Natural killer cell (primary cell): ENCODE measurements around the gene JKAMP. TPM values are rescaled to one million over a fixed set of nuclear protein-coding genes. Genes with fewer than 3 reads are reported as not detected.

ENCODE experiments used
- ATAC-seq, 3 donors: fragments of 150-1000 bp in 2 of 3; fragments of 200-7000 bp in 1 of 3; cut with Tn5 transposase; 1 replicate in 1 of 3; 2 replicates in 2 of 3; pipeline ENCODE4 v1.10.0; 2021; ENCODE audit warnings: mild to moderate bottlenecking in 2 of 3, moderate library complexity in 2 of 3
- DNase-seq, 2 donors: peaks; one replicate each; pipeline versions ENCODE4 v3.0.0 to v3.0.0-alpha.2; 2013 to 2021; ENCODE audit warnings: mixed read lengths in 1 of 2
- H3K27ac ChIP-seq: one replicate; pipeline ENCODE4 v1.5.1; 2013; ENCODE audit warnings: mild to moderate bottlenecking, low read length
- H3K27me3 ChIP-seq: one replicate; pipeline ENCODE4 v1.6.1; 2013; ENCODE audit warnings: low read length; ENCODE audit not compliant: control insufficient read depth, insufficient read depth
- H3K36me3 ChIP-seq: one replicate; pipeline ENCODE4 v1.6.1; 2013; ENCODE audit warnings: low read length; ENCODE audit not compliant: control insufficient read depth, insufficient read depth
- H3K4me1 ChIP-seq: one replicate; pipeline ENCODE4 v1.6.1; 2013; ENCODE audit warnings: low read length; ENCODE audit not compliant: control insufficient read depth, insufficient read depth
- H3K4me3 ChIP-seq: one replicate; pipeline ENCODE4 v1.5.1; 2013; ENCODE audit warnings: low read length
- H3K9me3 ChIP-seq: one replicate; pipeline ENCODE4 v1.6.1; 2013; ENCODE audit warnings: low read length; ENCODE audit not compliant: control insufficient read depth, insufficient read depth
- H3K27ac Mint-ChIP-seq, 2 donors: one replicate each; pipeline ENCODE4 v1.8.0; 2022; ENCODE audit warnings: mild to moderate bottlenecking in 2 of 2, mixed read lengths in 2 of 2, moderate library complexity in 1 of 2
- H3K27me3 Mint-ChIP-seq, 2 donors: one replicate each; pipeline ENCODE4 v1.8.0; 2022; ENCODE audit warnings: low read depth in 2 of 2, mixed read lengths in 2 of 2
- H3K36me3 Mint-ChIP-seq: one replicate; pipeline ENCODE4 v1.8.0; 2022; ENCODE audit warnings: mixed read lengths
- H3K4me1 Mint-ChIP-seq, 2 donors: one replicate each; pipeline ENCODE4 v1.8.0; 2022; ENCODE audit warnings: mixed read lengths in 2 of 2
- H3K4me3 Mint-ChIP-seq: one replicate; pipeline ENCODE4 v1.8.0; 2022; ENCODE audit warnings: mild to moderate bottlenecking, moderate library complexity, mixed read lengths
- H3K9me3 Mint-ChIP-seq, 2 donors: one replicate each; pipeline ENCODE4 v1.8.0; 2022; ENCODE audit warnings: mixed read lengths in 2 of 2
- WGBS: methylation state at CpG from one replicate; pipeline ENCODE4 v1.1.7; 2013; ENCODE audit warnings: missing lambda C conversion rate; ENCODE audit not compliant: insufficient coverage; 5-methylcytosine and 5-hydroxymethylcytosine counted together
- intact Hi-C: fragments of 100-400 bp; cut with micrococcal nuclease; formaldehyde crosslinking; loops from one replicate; pipeline ENCODE4 v1.14.2; 2022
- total RNA-seq, 4 donors: library from RNA; stranded (reverse); fragments of 120-200 nt in 1 of 4; gene quantifications; one replicate each; pipeline versions ENCODE4 v1.2.3 to v1.2.4, GENCODE V29; 2013 to 2022
- TF ChIP-seq, protein P1 (sequence below): fragments of 200-600 bp; IDR thresholded peaks from one replicate; pipeline ENCODE4 v1.8.0; 2022; ENCODE audit warnings: antibody characterized with exemption

Gene JKAMP
- 10 to 100 TPM; 18.8 to 25.0 (median 20.5) TPM for total RNA-seq
- 52.7 TPM for total RNA-seq (2013)

- under 1% methylated on average over 92 of the region's 92 CpGs for WGBS
- TF ChIP-seq, protein P1, sequence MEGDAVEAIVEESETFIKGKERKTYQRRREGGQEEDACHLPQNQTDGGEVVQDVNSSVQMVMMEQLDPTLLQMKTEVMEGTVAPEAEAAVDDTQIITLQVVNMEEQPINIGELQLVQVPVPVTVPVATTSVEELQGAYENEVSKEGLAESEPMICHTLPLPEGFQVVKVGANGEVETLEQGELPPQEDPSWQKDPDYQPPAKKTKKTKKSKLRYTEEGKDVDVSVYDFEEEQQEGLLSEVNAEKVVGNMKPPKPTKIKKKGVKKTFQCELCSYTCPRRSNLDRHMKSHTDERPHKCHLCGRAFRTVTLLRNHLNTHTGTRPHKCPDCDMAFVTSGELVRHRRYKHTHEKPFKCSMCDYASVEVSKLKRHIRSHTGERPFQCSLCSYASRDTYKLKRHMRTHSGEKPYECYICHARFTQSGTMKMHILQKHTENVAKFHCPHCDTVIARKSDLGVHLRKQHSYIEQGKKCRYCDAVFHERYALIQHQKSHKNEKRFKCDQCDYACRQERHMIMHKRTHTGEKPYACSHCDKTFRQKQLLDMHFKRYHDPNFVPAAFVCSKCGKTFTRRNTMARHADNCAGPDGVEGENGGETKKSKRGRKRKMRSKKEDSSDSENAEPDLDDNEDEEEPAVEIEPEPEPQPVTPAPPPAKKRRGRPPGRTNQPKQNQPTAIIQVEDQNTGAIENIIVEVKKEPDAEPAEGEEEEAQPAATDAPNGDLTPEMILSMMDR, result peak; percentile 38
- H3K4me3 ChIP-seq, result peak within 1 kb of the TSS; percentile 80
- peak within 1 kb of the TSS; percentile 93 for H3K4me3 Mint-ChIP-seq
- H3K27ac ChIP-seq, result peak within 1 kb of the TSS; percentile 62
- ATAC-seq, result peak; percentile 93 to 96 (median 94)
- no peaks in the 10 kb centered on the region for H3K27me3 ChIP-seq
- H3K9me3 Mint-ChIP-seq, result no peaks in the 10 kb centered on the region
- H3K27me3 Mint-ChIP-seq, result no peaks in the 10 kb centered on the region
- no peaks in the 10 kb centered on the region for H3K9me3 ChIP-seq
- peaks cover 46 to 58% of the 10 kb centered on the region in 2 donors for H3K4me1 Mint-ChIP-seq
- peak within 1 kb of the TSS; percentile 86 for H3K27ac Mint-ChIP-seq
- peaks cover 24% of the 10 kb centered on the region for H3K4me1 ChIP-seq
- intact Hi-C loops, result loop anchor here (1.0 to 5.0 kb wide), 3 partner anchors 19 to 608 kb away; partner anchors contain the start of genes DAAM1, GPR135 and PCNX4
- peaks cover 14% of the 10 kb centered on the region for H3K36me3 ChIP-seq
- DNase-seq, result peak; percentile 97 to 98
- peaks cover 4% of the 10 kb centered on the region for H3K36me3 Mint-ChIP-seq
These were observed at the start of gene JKAMP, which contains the start of gene L3HYPDH for GRCh38 chr14:59483819-59484638. TSS of gene JKAMP (plus strand) at chr14:59484517. CDS start at chr14:59484590, 73 bp downstream. TSS of gene L3HYPDH (minus strand) at chr14:59484408. CDS start at chr14:59484316, 92 bp downstream.

DNA sequence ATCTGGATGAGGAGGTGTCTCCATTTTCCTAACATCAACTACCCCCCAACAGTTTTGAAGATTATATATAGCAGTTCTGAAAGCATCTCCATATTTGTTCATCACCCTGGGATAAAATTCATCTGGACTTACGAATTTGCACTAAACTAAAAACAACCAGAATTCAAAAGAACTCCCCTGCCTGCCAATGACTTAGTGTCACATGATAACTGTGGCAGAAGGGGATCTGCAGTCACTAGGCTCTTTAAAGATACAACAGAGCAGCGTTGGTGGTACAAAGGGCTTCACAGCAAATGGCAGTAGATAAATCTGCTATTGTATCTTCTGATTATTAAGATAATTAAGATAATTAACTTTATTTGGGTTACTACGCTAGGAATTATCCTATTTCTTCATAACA is 49.2 kb upstream of the JKAMP start:
- H3K27ac ChIP-seq, result no peak overlapping the region
- no peak overlapping the region for H3K27ac Mint-ChIP-seq
- no peaks in the 10 kb centered on the region for H3K9me3 ChIP-seq
- 80% methylated on average over 2 of the region's 3 CpGs for WGBS
- H3K27me3 Mint-ChIP-seq, result no peaks in the 10 kb centered on the region
- no peaks in the 10 kb centered on the region for H3K4me1 Mint-ChIP-seq
- H3K36me3 ChIP-seq, result no peaks in the 10 kb centered on the region
- H3K27me3 ChIP-seq, result no peaks in the 10 kb centered on the region
- DNase-seq (no peak), ATAC-seq (no peak)
- no peak overlapping the region for H3K4me3 Mint-ChIP-seq
- intact Hi-C loops, result no loop called here
- no peaks in the 10 kb centered on the region for H3K36me3 Mint-ChIP-seq
- no peaks in the 10 kb centered on the region for H3K4me1 ChIP-seq
- TF ChIP-seq, protein P1, result no peak
- no peaks in the 10 kb centered on the region for H3K9me3 Mint-ChIP-seq
- no peak overlapping the region for H3K4me3 ChIP-seq

- Mint-ChIP-seq H3K9me3 (no peaks in the 10 kb centered on the region), H3K36me3 (no peaks in the 10 kb centered on the region)
These were observed 48.3 kb upstream of the JKAMP start for GRCh38 chr14:59435987-59436386.

More at GRCh38 chr14:59435987-59436386, 48.3 kb upstream of the JKAMP start:
- Mint-ChIP-seq H3K27ac (no peak overlapping the region), H3K4me1 (no peaks in the 10 kb centered on the region), H3K4me3 (no peak overlapping the region), H3K27me3 (no peaks in the 10 kb centered on the region)
- Histone ChIP-seq H3K27me3 (no peaks in the 10 kb centered on the region), H3K4me1 (no peaks in the 10 kb centered on the region), H3K27ac (no peak overlapping the region), H3K9me3 (no peaks in the 10 kb centered on the region), H3K36me3 (no peaks in the 10 kb centered on the region), H3K4me3 (no peak overlapping the region)
- WGBS, result 64% methylated on average over 1 of the region's 1 CpG
- ATAC-seq (no peak), DNase-seq (no peak)
- TF ChIP-seq, protein P1, result no peak
- intact Hi-C loops, result no loop called here
